Measurements from ENCODE around the gene RFXAP.

DNA sequence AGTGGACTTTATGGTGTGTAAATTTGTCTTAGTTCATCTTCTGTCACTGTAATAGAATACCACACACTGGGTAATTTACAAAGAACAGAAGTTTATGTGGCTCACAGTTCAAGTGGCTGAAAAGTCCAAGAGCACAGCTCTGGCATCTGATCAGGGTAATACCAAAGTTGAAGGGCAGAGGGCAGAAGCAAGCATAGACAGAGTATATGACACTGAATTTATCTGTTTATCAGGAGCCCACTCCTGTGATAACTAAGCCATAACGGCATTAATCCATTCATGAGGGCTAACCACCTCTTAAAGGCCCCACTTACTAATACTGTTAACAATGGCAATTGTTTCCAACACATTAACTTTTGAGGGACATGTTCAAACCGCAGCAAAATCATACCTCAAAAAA lies 4.0 kb upstream of the RFXAP start:
- TF ChIP-seq EZH2 (IDR thresholded peaks at IDR 0.05), result no peak
- TF ChIP-seq POLR2AphosphoS5 (IDR thresholded peaks at IDR 0.05; ENCODE audit: borderline replicate concordance, low read depth, low read length), result no peak
- TF ChIP-seq FOXP2 (optimal IDR thresholded peaks at IDR 0.05; ENCODE audit: control extremely low read depth, extremely low read length, insufficient read depth), result no peak
